ENCODE results near the gene USP13. TPM values are rescaled to one million over a fixed set of nuclear protein-coding genes. Genes with fewer than 3 reads are reported as not detected.

Gene USP13
- total RNA-seq, 2 experiments from 2014 or later: 12.0 to 12.1 TPM

GRCh38 chr3:179713643-179714090 lies 60.8 kb downstream of the USP13 start:
- H3K9me3 Mint-ChIP-seq: no peaks in the 10 kb centered on the region
- no peak for DNase-seq
- H3K4me1 Mint-ChIP-seq (ENCODE audit: low read depth): no peaks in the 10 kb centered on the region
- intact Hi-C loops (cut with micrococcal nuclease): no loop called here
- CTCF ChIA-PET: no interaction called here
- H3K27ac Mint-ChIP-seq: no peak overlapping the region
- H3K27me3 Mint-ChIP-seq (ENCODE audit: low read depth): no peaks in the 10 kb centered on the region
- peaks cover 16% of the 10 kb centered on the region for H3K36me3 Mint-ChIP-seq (ENCODE audit: low read depth)
- H3K4me3 Mint-ChIP-seq: no peak overlapping the region

GRCh38 chr3:179715582-179715981 lies 62.7 kb downstream of the USP13 start:
- intact Hi-C loops (cut with micrococcal nuclease): no loop called here
- H3K9me3 Mint-ChIP-seq: no peaks in the 10 kb centered on the region
- no peak for DNase-seq
- H3K27ac Mint-ChIP-seq: no peak overlapping the region
- CTCF ChIA-PET: no interaction called here
- no peak overlapping the region for H3K4me3 Mint-ChIP-seq
- no peaks in the 10 kb centered on the region for H3K4me1 Mint-ChIP-seq (ENCODE audit: low read depth)
- no peaks in the 10 kb centered on the region for H3K27me3 Mint-ChIP-seq (ENCODE audit: low read depth)
- H3K36me3 Mint-ChIP-seq (ENCODE audit: low read depth): peaks cover 17% of the 10 kb centered on the region

- no peak overlapping the region for H3K27ac Mint-ChIP-seq
- CTCF ChIA-PET: interaction anchor here (0.9 kb wide), 1 partner anchor 17 kb away, joined by 3 read pairs; no protein-coding TSS in a partner anchor
- DNase-seq: no peak
- H3K4me1 Mint-ChIP-seq (ENCODE audit: low read depth): no peaks in the 10 kb centered on the region
- no peaks in the 10 kb centered on the region for H3K9me3 Mint-ChIP-seq
- H3K4me3 Mint-ChIP-seq: no peak overlapping the region
- H3K27me3 Mint-ChIP-seq (ENCODE audit: low read depth): no peaks in the 10 kb centered on the region
- H3K36me3 Mint-ChIP-seq (ENCODE audit: low read depth): peaks cover 17% of the 10 kb centered on the region
- intact Hi-C loops (cut with micrococcal nuclease): no loop called here
Measured at GRCh38 chr3:179716226-179716625, 63.4 kb downstream of the USP13 start.

- H3K4me3 Mint-ChIP-seq: no peak overlapping the region
- CTCF ChIA-PET: interaction anchor here (0.9 kb wide), 1 partner anchor 17 kb away, joined by 3 read pairs; no protein-coding TSS in a partner anchor
- H3K36me3 Mint-ChIP-seq (ENCODE audit: low read depth): peaks cover 22% of the 10 kb centered on the region
- no peak for DNase-seq
- intact Hi-C loops (cut with micrococcal nuclease): no loop called here
- no peaks in the 10 kb centered on the region for H3K9me3 Mint-ChIP-seq
- no peaks in the 10 kb centered on the region for H3K4me1 Mint-ChIP-seq (ENCODE audit: low read depth)
- no peak overlapping the region for H3K27ac Mint-ChIP-seq
- H3K27me3 Mint-ChIP-seq (ENCODE audit: low read depth): no peaks in the 10 kb centered on the region
Measured at GRCh38 chr3:179716811-179717210, 64.0 kb downstream of the USP13 start.

- H3K4me1 Mint-ChIP-seq (ENCODE audit: low read depth): no peaks in the 10 kb centered on the region
- no peak for DNase-seq
- CTCF ChIA-PET: interaction anchor here (0.9 kb wide), 1 partner anchor 18 kb away, joined by 3 read pairs; no protein-coding TSS in a partner anchor
Measured at GRCh38 chr3:179717219-179717618, 64.4 kb downstream of the USP13 start.

GRCh38 chr3:179719048-179719734 lies 66.4 kb downstream of the USP13 start:
- H3K4me3 Mint-ChIP-seq: no peak overlapping the region
- peaks cover 30% of the 10 kb centered on the region for H3K36me3 Mint-ChIP-seq (ENCODE audit: low read depth)
- intact Hi-C loops (cut with micrococcal nuclease): no loop called here
- CTCF ChIA-PET: no interaction called here
- DNase-seq: no peak
- no peak overlapping the region for H3K27ac Mint-ChIP-seq
- H3K9me3 Mint-ChIP-seq: no peaks in the 10 kb centered on the region
- no peaks in the 10 kb centered on the region for H3K27me3 Mint-ChIP-seq (ENCODE audit: low read depth)
- no peaks in the 10 kb centered on the region for H3K4me1 Mint-ChIP-seq (ENCODE audit: low read depth)

More at GRCh38 chr3:179717219-179717618, 64.4 kb downstream of the USP13 start:
- Mint-ChIP-seq H3K27ac (no peak overlapping the region), H3K27me3 (ENCODE audit: low read depth) (no peaks in the 10 kb centered on the region), H3K36me3 (ENCODE audit: low read depth) (peaks cover 24% of the 10 kb centered on the region), H3K9me3 (no peaks in the 10 kb centered on the region), H3K4me3 (no peak overlapping the region)
- intact Hi-C loops (cut with micrococcal nuclease): no loop called here

- no peak overlapping the region for H3K4me3 Mint-ChIP-seq
- intact Hi-C loops (cut with micrococcal nuclease): no loop called here
- DNase-seq: no peak
- peaks cover 31% of the 10 kb centered on the region for H3K36me3 Mint-ChIP-seq (ENCODE audit: low read depth)
- no peak overlapping the region for H3K27ac Mint-ChIP-seq
- no peaks in the 10 kb centered on the region for H3K9me3 Mint-ChIP-seq
- CTCF ChIA-PET: no interaction called here
- H3K4me1 Mint-ChIP-seq (ENCODE audit: low read depth): no peaks in the 10 kb centered on the region
- H3K27me3 Mint-ChIP-seq (ENCODE audit: low read depth): no peaks in the 10 kb centered on the region
Measured at GRCh38 chr3:179720196-179720595, 67.4 kb downstream of the USP13 start.

- peak; percentile 5 for DNase-seq
- Mint-ChIP-seq H3K27me3 (ENCODE audit: low read depth) (no peaks in the 10 kb centered on the region), H3K9me3 (no peaks in the 10 kb centered on the region), H3K4me1 (ENCODE audit: low read depth) (no peaks in the 10 kb centered on the region), H3K4me3 (no peak overlapping the region), H3K36me3 (ENCODE audit: low read depth) (peaks cover 35% of the 10 kb centered on the region), H3K27ac (no peak overlapping the region)
- CTCF ChIA-PET: no interaction called here
- intact Hi-C loops (cut with micrococcal nuclease): no loop called here
Measured at GRCh38 chr3:179723617-179724016, 70.8 kb downstream of the USP13 start.

- no peak for DNase-seq
- Mint-ChIP-seq H3K27ac (no peak overlapping the region), H3K36me3 (ENCODE audit: low read depth) (peaks cover 31% of the 10 kb centered on the region), H3K4me3 (no peak overlapping the region), H3K9me3 (no peaks in the 10 kb centered on the region), H3K27me3 (ENCODE audit: low read depth) (no peaks in the 10 kb centered on the region), H3K4me1 (ENCODE audit: low read depth) (no peaks in the 10 kb centered on the region)
- CTCF ChIA-PET: no interaction called here
- intact Hi-C loops (cut with micrococcal nuclease): no loop called here
Measured at GRCh38 chr3:179726075-179726699, 73.3 kb downstream of the USP13 start.

GRCh38 chr3:179729086-179729485 lies 76.2 kb downstream of the USP13 start:
- Mint-ChIP-seq H3K36me3 (ENCODE audit: low read depth) (peaks cover 18% of the 10 kb centered on the region), H3K4me3 (no peak overlapping the region)
- CTCF ChIA-PET: no interaction called here

GRCh38 chr3:179729981-179730380 lies 77.1 kb downstream of the USP13 start:
- no peak overlapping the region for H3K4me3 Mint-ChIP-seq
- no peaks in the 10 kb centered on the region for H3K9me3 Mint-ChIP-seq
- no peak overlapping the region for H3K27ac Mint-ChIP-seq
- DNase-seq: no peak
- no peaks in the 10 kb centered on the region for H3K27me3 Mint-ChIP-seq (ENCODE audit: low read depth)
- peaks cover 5% of the 10 kb centered on the region for H3K4me1 Mint-ChIP-seq (ENCODE audit: low read depth)
- CTCF ChIA-PET: no interaction called here
- intact Hi-C loops (cut with micrococcal nuclease): no loop called here
- peaks cover 17% of the 10 kb centered on the region for H3K36me3 Mint-ChIP-seq (ENCODE audit: low read depth)

More at GRCh38 chr3:179729086-179729485, 76.2 kb downstream of the USP13 start:
- H3K27me3 Mint-ChIP-seq (ENCODE audit: low read depth): no peaks in the 10 kb centered on the region
- H3K27ac Mint-ChIP-seq: no peak overlapping the region
- intact Hi-C loops (cut with micrococcal nuclease): no loop called here
- H3K9me3 Mint-ChIP-seq: no peaks in the 10 kb centered on the region
- peaks cover 3% of the 10 kb centered on the region for H3K4me1 Mint-ChIP-seq (ENCODE audit: low read depth)
- DNase-seq: no peak

- no peaks in the 10 kb centered on the region for H3K27me3 Mint-ChIP-seq (ENCODE audit: low read depth)
- DNase-seq: no peak
- intact Hi-C loops (cut with micrococcal nuclease): no loop called here
- peaks cover 13% of the 10 kb centered on the region for H3K36me3 Mint-ChIP-seq (ENCODE audit: low read depth)
- H3K4me1 Mint-ChIP-seq (ENCODE audit: low read depth): peaks cover 5% of the 10 kb centered on the region
- CTCF ChIA-PET: no interaction called here
- H3K9me3 Mint-ChIP-seq: no peaks in the 10 kb centered on the region
- no peak overlapping the region for H3K27ac Mint-ChIP-seq
- no peak overlapping the region for H3K4me3 Mint-ChIP-seq
Measured at GRCh38 chr3:179730506-179730905, 77.7 kb downstream of the USP13 start.

GRCh38 chr3:179731544-179731943 lies 78.7 kb downstream of the USP13 start:
- no peaks in the 10 kb centered on the region for H3K27me3 Mint-ChIP-seq (ENCODE audit: low read depth)
- CTCF ChIA-PET: no interaction called here
- no peak overlapping the region for H3K4me3 Mint-ChIP-seq
- intact Hi-C loops (cut with micrococcal nuclease): no loop called here
- DNase-seq: no peak
- no peaks in the 10 kb centered on the region for H3K9me3 Mint-ChIP-seq
- H3K27ac Mint-ChIP-seq: no peak overlapping the region
- H3K36me3 Mint-ChIP-seq (ENCODE audit: low read depth): peaks cover 11% of the 10 kb centered on the region
- H3K4me1 Mint-ChIP-seq (ENCODE audit: low read depth): peaks cover 5% of the 10 kb centered on the region
